ENCODE measurements around the gene IRS2. TPM values are rescaled to one million over a fixed set of nuclear protein-coding genes. Genes with fewer than 3 reads are reported as not detected.
A peak's percentile ranks its signal among the peaks of the same experiment; 100 is the strongest.

The IRS2 gene
- total and polyA plus RNA-seq, 4 donors = 4.0 to 9.1 (median 6.7) TPM

GRCh38 chr13:109718726-109719125, 67.7 kb downstream of the IRS2 start:
- no peak for DNase-seq (ENCODE audit: low spot score)
- Histone ChIP-seq H3K4me3 (ENCODE audit: low read depth in 1 of 3, low read length in 3 of 3) (no peak overlapping the region), H3K4me1 (ENCODE audit: control insufficient read depth in 4 of 4, insufficient read depth in 4 of 4, low read length in 3 of 4) (peaks cover 16 to 69% (median 41%) of the 10 kb centered on the region in 4 donors), H3K36me3 (ENCODE audit: control insufficient read depth in 4 of 4, insufficient read depth in 3 of 4, low read depth in 1 of 4, low read length in 3 of 4) (no peaks in the 10 kb centered on the region), H3K27ac (ENCODE audit: low read depth in 1 of 2, low read length in 2 of 2) (no peak overlapping the region), H3K9me3 (ENCODE audit: control insufficient read depth in 4 of 4, low read length in 3 of 4) (no peaks in the 10 kb centered on the region), H3K27me3 (ENCODE audit: control insufficient read depth in 4 of 4, insufficient read depth in 4 of 4, low read length in 3 of 4) (no peaks in the 10 kb centered on the region), H3K9ac (ENCODE audit: low read depth in 1 of 2, low read length in 2 of 2) (no peak overlapping the region)
- peak; percentile 48 for TF ChIP-seq YY1 (IDR thresholded peaks at IDR 0.05)
- no peak for TF ChIP-seq TAF1 (conservative IDR thresholded peaks at IDR 0.05)

GRCh38 chr13:109717686-109718085, 68.7 kb downstream of the IRS2 start:
- Histone ChIP-seq H3K27me3 (ENCODE audit: control insufficient read depth in 4 of 4, insufficient read depth in 4 of 4, low read length in 3 of 4) (no peaks in the 10 kb centered on the region), H3K4me3 (ENCODE audit: low read depth in 1 of 3, low read length in 3 of 3) (no peak overlapping the region), H3K4me1 (ENCODE audit: control insufficient read depth in 4 of 4, insufficient read depth in 4 of 4, low read length in 3 of 4) (peaks cover 16 to 59% (median 32%) of the 10 kb centered on the region in 4 donors), H3K27ac (ENCODE audit: low read depth in 1 of 2, low read length in 2 of 2) (no peak overlapping the region), H3K36me3 (ENCODE audit: control insufficient read depth in 4 of 4, insufficient read depth in 3 of 4, low read depth in 1 of 4, low read length in 3 of 4) (no peaks in the 10 kb centered on the region), H3K9ac (ENCODE audit: low read depth in 1 of 2, low read length in 2 of 2) (no peak overlapping the region), H3K9me3 (ENCODE audit: control insufficient read depth in 4 of 4, low read length in 3 of 4) (no peaks in the 10 kb centered on the region)
- 94% methylated on average over 6 of the region's 6 CpGs for WGBS
- TF ChIP-seq GABPA (IDR thresholded peaks at IDR 0.05 in 1 of 2, conservative IDR thresholded peaks at IDR 0.05 in 1 of 2) (no peak), NR2F2 (IDR thresholded peaks at IDR 0.05) (no peak), YY1 (IDR thresholded peaks at IDR 0.05) (no peak), FOXA2 (IDR thresholded peaks at IDR 0.05) (no peak), REST (IDR thresholded peaks at IDR 0.05) (no peak), TAF1 (conservative IDR thresholded peaks at IDR 0.05) (no peak), JUND (IDR thresholded peaks at IDR 0.05) (no peak), HNF4A (conservative IDR thresholded peaks at IDR 0.05) (no peak), MAX (IDR thresholded peaks at IDR 0.05) (no peak), EGR1 (IDR thresholded peaks at IDR 0.05; ENCODE audit: low read depth in 2 of 2) (no peak), HNF4G (IDR thresholded peaks at IDR 0.05) (no peak), FOXA1 (IDR thresholded peaks at IDR 0.05) (no peak), RXRA (IDR thresholded peaks at IDR 0.05) (no peak), RAD21 (IDR thresholded peaks at IDR 0.05) (no peak), ZBTB33 (IDR thresholded peaks at IDR 0.05) (no peak), ATF3 (IDR thresholded peaks at IDR 0.05) (no peak), CTCF (IDR thresholded peaks at IDR 0.05; ENCODE audit: low read depth, low read length, missing input control) (no peak), SP1 (IDR thresholded peaks at IDR 0.05) (no peak)
- DNase-seq (ENCODE audit: low spot score) = no peak
